OCI-LY3 (cell line): ENCODE data around the gene ILDR2.

ENCODE experiments used
- H2AFZ ChIP-seq: fragments of 200-600, 300-600 bp; shearing (Covaris generic); 2 replicates; pipeline ENCODE4 v1.6.0; 2014; ENCODE audit warnings: antibody characterized with exemption, low read depth, low read length
- H3K27ac ChIP-seq: fragments of 200-600, 300-600 bp; sonication (generic); 2 replicates; pipeline ENCODE4 v1.5.1; 2014; ENCODE audit warnings: mild to moderate bottlenecking, low read length, moderate library complexity, mixed read lengths
- H3K27me3 ChIP-seq: fragments of 200-600, 300-600 bp; sonication (generic); 2 replicates; pipeline ENCODE4 v1.6.1; 2014; ENCODE audit warnings: low read depth, low read length, mixed read lengths
- H3K36me3 ChIP-seq: fragments of 200-600, 300-600 bp; sonication (generic); replicated peaks from 2 replicates; pipeline ENCODE3; 2014; ENCODE audit warnings: low read depth, low read length, mixed read lengths
- H3K4me1 ChIP-seq: fragments of 300-600, 200-600 bp; sonication (generic); 2 replicates; pipeline ENCODE4 v1.6.1; 2014; ENCODE audit warnings: low read length, mixed read lengths
- H3K4me2 ChIP-seq: fragments of 200-600, 300-600 bp; sonication (generic); 2 replicates; pipeline ENCODE4 v1.6.1; 2014; ENCODE audit warnings: low read length, mixed read lengths
- H3K4me3 ChIP-seq: fragments of 300-600, 200-600 bp; sonication (generic); 2 replicates; pipeline ENCODE4 v1.5.1; 2014; ENCODE audit warnings: antibody characterized with exemption, mild to moderate bottlenecking, low read length, moderate library complexity
- H3K79me2 ChIP-seq: fragments of 300-600, 200-600 bp; shearing (Covaris generic); 2 replicates; pipeline ENCODE4 v1.6.1; 2014; ENCODE audit warnings: mild to moderate bottlenecking, low read length, mixed read lengths
- H3K9ac ChIP-seq: fragments of 300-600, 200-600 bp; shearing (Covaris generic); 2 replicates; pipeline ENCODE4 v1.6.0; 2014; ENCODE audit warnings: mild to moderate bottlenecking, low read length, moderate library complexity
- H3K9me3 ChIP-seq: fragments of 200-600, 300-600 bp; shearing (Covaris generic); 2 replicates; pipeline ENCODE4 v1.6.1; 2014; ENCODE audit warnings: low read length, mixed read lengths; ENCODE audit not compliant: insufficient read depth
- H4K20me1 ChIP-seq: fragments of 200-600, 300-600 bp; sonication (generic); 2 replicates; pipeline ENCODE4 v1.6.1; 2016; ENCODE audit warnings: low read length, mixed read lengths; ENCODE audit not compliant: insufficient read depth
- CTCF ChIP-seq: fragments of 200-600, 300-600 bp; sonication (generic); IDR thresholded peaks from 2 replicates; pipeline ENCODE4 v1.5.1; 2014; ENCODE audit warnings: antibody characterized with exemption, low read length, low read depth
- EZH2phosphoT487 ChIP-seq: fragments of 200-600 bp; shearing (Covaris generic); IDR thresholded peaks from 2 replicates; pipeline ENCODE4 v1.6.1; 2018; ENCODE audit warnings: antibody characterized with exemption, mixed run types, low read depth

The ILDR2 gene

GRCh38 chr1:166988974-166989515 lies 13.7 kb upstream of the ILDR2 start, which contains the start of gene MAEL:
TSS of gene MAEL (plus strand) at chr1:166989280. CDS start at chr1:166989353, 73 bp downstream.
- Histone ChIP-seq H3K4me3 (no peak within 1 kb of the TSS), H4K20me1 (no peaks in the 10 kb centered on the region), H3K9me3 (no peaks in the 10 kb centered on the region), H3K27me3 (peaks cover 33% of the 10 kb centered on the region), H3K27ac (no peak within 1 kb of the TSS), H3K79me2 (no peaks in the 10 kb centered on the region), H2AFZ (no peak within 1 kb of the TSS), H3K9ac (no peak within 1 kb of the TSS), H3K4me1 (no peaks in the 10 kb centered on the region), H3K36me3 (no peaks in the 10 kb centered on the region), H3K4me2 (no peak within 1 kb of the TSS)
- TF ChIP-seq EZH2phosphoT487, result no peak
- no peak for TF ChIP-seq CTCF

- TF ChIP-seq EZH2phosphoT487 (no peak), CTCF (no peak)
- no peak overlapping the region for H3K27ac ChIP-seq
- no peaks in the 10 kb centered on the region for H3K9me3 ChIP-seq
- no peaks in the 10 kb centered on the region for H3K79me2 ChIP-seq
- H3K4me1 ChIP-seq, result peaks cover 6% of the 10 kb centered on the region
- no peaks in the 10 kb centered on the region for H4K20me1 ChIP-seq
- H3K36me3 ChIP-seq, result no peaks in the 10 kb centered on the region
- no peak overlapping the region for H3K9ac ChIP-seq
- no peak overlapping the region for H3K4me2 ChIP-seq
- H2AFZ ChIP-seq, result no peak overlapping the region
- peaks cover 73% of the 10 kb centered on the region for H3K27me3 ChIP-seq
- no peak overlapping the region for H3K4me3 ChIP-seq
Observed at GRCh38 chr1:166981589-166981988, 6.2 kb upstream of the ILDR2 start.

DNA sequence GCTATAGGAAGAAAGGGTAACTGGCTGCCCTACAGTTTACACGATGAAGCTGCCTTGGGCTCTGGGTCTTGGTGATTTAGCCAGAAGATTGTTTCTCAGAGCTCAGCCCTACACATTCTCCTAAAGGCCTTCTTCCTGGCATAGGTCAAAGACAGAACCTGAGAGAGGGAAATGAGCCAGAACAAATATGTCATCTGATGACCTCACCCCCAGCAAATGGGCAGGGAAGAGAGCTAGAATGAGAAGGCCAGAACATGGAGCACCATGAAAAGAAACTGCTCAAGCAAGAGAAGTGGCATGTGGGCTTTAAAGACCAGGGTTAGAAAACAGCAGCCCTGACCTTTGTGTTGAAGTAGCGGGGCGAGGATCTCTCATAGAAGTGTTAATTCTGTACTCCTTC lies 5.5 kb upstream of the ILDR2 start:
- H3K4me3 ChIP-seq, result no peak overlapping the region
- H3K36me3 ChIP-seq, result no peaks in the 10 kb centered on the region
- H3K79me2 ChIP-seq, result no peaks in the 10 kb centered on the region
- no peaks in the 10 kb centered on the region for H3K9me3 ChIP-seq
- peaks cover 75% of the 10 kb centered on the region for H3K27me3 ChIP-seq
- H3K27ac ChIP-seq, result no peak overlapping the region
- no peak overlapping the region for H3K4me2 ChIP-seq
- peaks cover 11% of the 10 kb centered on the region for H3K4me1 ChIP-seq
- no peak overlapping the region for H2AFZ ChIP-seq
- H4K20me1 ChIP-seq, result no peaks in the 10 kb centered on the region
- H3K9ac ChIP-seq, result no peak overlapping the region
- no peak for TF ChIP-seq EZH2phosphoT487
- no peak for TF ChIP-seq CTCF

DNA sequence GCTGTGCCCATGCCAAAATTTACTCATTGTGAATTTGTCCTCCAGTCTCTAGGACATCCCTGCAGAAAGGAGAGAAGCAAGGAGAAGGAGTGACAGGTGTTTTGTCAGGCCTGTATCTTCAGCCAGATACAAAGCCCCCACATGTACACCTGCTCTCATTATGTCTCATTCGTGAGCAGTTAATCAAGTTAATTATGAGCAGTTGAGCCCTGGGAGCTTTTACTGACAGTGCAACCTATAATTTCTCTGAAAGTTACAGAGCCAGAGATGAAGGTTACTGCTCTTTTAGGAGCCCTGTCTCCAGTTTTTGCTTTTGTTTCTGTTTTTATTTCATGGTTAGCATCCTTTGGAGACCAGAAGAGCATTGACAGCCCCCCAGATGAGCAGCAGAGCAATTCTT lies 5.0 kb upstream of the ILDR2 start:
- Histone ChIP-seq H3K27ac (no peak overlapping the region), H2AFZ (no peak overlapping the region), H3K4me2 (no peak overlapping the region), H3K36me3 (no peaks in the 10 kb centered on the region), H3K4me1 (peaks cover 11% of the 10 kb centered on the region), H3K9ac (no peak overlapping the region), H3K79me2 (no peaks in the 10 kb centered on the region), H4K20me1 (no peaks in the 10 kb centered on the region), H3K27me3 (peaks cover 73% of the 10 kb centered on the region), H3K9me3 (no peaks in the 10 kb centered on the region), H3K4me3 (no peak overlapping the region)
- TF ChIP-seq EZH2phosphoT487, result no peak
